OCI-M2 (cell line): ENCODE measurements around the gene CD81.
"Not testable (repeated sequence)": the region's sequence is repeated elsewhere in the genome, so short reads cannot be mapped to it uniquely, and the experiment has no call there.

Experiments
- DNase-seq: peaks from one replicate; lab custom pipeline; 2025; ENCODE audit not compliant: unreplicated experiment; lab: John Stamatoyannopoulos, UW

CD81 gene, protein sequence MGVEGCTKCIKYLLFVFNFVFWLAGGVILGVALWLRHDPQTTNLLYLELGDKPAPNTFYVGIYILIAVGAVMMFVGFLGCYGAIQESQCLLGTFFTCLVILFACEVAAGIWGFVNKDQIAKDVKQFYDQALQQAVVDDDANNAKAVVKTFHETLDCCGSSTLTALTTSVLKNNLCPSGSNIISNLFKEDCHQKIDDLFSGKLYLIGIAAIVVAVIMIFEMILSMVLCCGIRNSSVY

DNA sequence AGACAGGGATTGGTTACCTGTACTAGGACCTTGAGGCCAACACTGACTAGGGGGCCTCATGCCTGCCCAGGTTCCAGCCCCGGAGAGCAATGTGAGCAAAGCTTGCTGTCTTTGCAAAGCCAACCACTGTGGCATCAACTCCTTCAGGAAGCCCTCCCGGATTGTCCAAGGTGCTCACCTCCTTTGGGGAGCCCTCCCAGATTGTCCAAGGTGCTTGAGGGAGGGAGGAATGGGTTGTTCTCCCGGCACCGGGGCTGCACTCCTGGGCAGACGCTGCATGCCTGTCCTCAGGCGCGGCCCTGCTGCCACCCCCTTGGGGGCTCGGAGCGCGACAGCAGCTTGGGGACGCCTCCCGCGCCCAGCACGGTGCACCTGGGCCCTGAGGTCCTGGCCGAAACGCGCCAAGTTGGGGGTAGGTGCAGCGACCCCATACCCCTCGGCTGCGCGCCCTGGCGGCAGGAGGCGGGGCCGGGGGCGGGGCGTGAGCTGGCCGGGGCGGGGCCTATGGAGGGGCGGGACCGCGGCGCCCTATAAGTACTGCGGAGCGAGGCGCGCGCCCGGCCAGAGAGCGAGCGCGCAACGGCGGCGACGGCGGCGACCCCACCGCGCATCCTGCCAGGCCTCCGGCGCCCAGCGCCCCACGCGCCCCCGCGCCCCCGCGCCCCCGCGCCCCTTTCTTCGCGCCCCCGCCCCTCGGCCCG, at the start of gene CD81:
Gene CD81, plus strand, starts transcription at position 560 of the 701 bp plus-strand sequence. CDS start 240 bp downstream, outside the sequence.
- DNase-seq, result no peak

DNA sequence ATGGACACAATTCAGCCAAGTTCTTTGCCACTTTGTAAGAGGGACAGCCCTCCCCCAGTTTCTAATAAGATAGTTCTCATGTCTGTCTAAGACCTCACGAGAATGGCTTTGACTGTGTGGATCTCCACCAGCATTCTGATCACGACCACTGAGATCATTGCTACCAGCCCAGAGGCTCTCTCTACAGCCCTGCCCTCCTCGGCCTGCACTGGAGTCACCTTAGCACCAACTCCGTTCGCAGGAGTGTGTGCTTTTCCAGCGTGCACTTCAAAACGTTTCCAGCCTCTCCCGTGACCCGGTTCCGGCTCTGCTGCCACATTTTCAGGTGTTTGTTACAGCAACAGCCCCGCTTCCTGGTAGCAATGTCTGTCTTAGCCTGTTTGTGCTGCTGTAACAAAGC, 49.1 kb upstream of the CD81 start:
- DNase-seq, result no peak

DNA sequence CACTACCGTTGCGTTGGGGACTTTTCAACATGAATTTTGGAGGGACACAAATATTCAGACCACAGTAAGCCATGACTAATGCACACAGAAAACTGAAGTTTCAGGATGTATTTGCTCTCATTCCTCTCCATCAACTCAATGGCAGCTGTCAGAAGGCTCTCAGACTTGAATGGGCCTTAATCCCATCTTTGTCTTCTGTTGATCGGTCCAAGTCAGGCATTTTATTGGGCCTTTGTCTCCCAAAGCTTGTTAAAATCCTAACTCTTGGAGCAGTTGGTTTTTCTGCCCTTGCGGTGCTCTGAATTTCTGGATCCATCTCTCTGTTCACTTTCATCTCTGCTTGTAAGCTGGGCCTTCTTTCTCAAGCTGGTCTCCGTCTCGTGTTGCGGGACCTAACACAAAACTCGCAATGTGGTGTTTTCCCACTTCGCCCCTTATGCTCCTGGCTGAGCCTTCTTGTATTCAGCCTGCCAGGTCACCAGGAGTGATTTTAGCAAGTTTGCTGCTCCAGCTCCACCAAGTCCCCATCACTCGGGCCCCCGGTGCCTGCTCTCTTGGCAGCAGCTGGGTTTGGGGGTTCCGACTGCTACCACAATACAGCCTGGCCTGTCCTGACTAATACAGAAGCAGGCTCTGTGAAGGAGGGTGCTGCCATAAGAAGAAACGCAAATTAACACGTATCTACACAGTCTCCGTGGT, 48.3 kb upstream of the CD81 start:
- no peak for DNase-seq

DNA sequence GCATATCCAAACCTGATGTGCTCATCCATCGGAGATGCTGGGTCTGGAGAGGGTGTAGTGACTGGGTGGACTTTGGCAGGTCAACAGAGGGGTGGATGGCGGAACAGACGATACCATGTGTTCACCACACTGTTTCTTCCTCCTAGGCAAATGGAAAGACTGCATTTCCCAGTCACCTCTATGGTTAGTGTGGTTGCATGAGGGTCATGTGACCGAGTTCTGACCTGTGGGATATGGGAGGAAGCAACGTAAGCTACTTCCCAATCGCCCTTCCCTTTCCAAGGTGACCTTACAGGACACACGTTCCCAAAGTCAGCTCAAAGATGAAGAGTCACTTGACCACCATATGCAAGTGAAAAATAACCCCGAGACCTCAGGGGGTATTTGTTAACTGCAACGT, 47.6 kb upstream of the CD81 start:
- DNase-seq, result no peak

DNA sequence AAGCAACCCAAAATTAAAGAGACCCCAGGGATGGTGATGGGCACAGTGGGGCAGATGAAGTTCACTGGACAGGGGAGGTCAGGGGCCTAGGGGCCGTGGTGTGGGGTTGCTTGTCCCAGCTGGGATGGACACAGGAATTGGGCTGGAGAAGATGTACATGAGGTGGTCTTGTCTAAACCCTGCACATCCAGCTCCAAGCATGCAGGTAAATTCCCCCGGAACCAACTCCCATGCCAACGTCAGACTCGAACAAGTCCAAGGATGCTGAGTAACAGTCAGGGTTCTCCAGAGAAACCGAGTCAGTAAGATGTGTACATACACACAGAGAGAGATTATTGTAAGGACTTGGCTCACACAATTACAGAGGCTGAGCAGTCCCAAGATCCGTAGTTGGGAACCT, 46.4 kb upstream of the CD81 start:
- DNase-seq, result no peak

DNA sequence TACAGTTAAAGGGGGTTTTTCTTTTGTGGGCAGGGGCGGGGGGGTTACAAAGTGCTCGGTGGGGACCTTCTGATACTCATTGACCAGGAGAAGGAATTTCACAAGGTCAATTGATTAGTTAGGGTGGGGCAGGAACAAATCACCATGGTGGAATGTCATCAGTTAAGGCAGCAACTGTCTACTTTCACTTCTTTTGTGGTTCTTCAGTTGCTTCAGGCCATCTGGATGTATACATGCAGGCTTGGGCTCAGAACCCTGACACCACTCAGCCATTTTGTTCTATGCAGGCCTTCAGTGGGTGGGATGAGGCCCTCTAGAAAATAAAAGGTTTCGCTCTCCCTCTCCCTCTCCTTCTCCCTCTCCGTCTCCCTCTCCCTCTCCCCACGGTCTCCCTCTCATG, 45.7 kb upstream of the CD81 start:
- DNase-seq, result no peak

DNA sequence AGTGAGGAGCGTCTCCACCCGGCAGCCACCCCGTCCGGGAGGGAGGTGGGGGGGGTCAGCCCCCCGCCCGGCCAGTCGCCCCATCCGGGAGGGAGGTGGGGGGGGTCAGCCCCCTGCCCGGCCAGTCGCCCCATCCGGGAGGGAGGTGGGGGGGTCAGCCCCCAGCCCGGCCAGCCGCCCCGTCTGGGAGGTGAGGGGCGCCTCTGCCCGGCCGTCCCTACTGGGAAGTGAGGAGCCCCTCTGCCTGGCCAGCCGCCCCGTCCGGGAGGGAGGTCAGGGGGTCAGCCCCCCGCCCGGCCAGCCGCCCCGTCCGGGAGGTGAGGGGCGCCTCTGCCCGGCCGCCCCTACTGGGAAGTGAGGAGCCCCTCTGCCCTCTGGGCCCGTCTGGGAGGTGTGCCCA, 44.5 kb upstream of the CD81 start:
- DNase-seq, result not testable (repeated sequence)

DNA sequence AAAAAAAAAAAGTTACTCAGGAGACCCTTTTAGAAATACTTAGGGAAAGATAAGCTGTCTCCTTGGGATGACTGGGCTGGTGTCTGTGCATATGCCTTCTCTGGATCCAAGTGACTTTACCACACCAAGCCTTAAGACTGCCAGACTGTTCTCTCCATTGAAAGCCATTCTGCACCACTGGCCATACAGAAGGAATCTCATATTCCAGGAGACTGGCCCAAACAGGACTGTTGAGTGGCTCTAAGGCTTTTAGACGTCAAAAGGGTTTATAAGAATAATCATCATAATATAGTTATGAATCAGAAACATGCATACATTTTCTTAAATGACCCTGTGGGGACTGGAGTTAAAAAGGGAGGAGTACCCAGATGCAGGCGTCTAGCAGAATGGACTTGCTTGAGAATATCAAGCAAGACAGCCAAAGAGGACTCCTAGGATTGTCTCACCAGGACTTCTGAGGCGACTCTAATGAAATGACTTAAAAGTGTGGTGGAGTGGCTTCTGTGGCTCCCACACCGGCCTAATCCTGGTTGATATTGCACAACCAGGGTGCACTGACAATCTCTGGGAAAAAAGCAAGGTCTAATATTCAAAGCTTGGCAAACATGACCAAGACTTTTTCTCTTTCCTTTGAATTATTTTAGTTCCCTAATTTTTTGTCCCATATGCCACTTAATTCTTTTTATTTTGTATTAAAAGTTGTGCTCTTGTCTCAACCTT, 43.5 kb upstream of the CD81 start:
- DNase-seq, result not testable (repeated sequence)

DNA sequence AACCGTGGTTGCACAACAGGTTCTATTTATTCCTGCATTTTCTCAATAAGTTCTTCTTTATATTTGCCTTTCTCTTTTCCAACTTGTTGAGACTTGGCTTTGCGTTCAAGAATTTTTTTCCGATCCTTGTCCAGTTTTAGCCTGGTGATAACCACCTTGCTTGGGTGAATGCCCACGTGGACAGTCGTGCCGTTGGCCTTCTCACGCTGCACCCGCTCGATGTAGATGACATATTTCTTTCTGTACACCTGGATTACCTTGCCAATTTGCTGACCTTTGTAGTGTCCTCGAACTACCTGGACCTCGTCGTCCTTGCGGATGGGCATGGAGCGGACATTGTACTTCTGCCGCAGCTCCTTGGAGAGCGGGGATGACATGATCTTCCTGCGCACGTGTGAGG, 41.8 kb upstream of the CD81 start:
- DNase-seq, result not testable (repeated sequence)

DNA sequence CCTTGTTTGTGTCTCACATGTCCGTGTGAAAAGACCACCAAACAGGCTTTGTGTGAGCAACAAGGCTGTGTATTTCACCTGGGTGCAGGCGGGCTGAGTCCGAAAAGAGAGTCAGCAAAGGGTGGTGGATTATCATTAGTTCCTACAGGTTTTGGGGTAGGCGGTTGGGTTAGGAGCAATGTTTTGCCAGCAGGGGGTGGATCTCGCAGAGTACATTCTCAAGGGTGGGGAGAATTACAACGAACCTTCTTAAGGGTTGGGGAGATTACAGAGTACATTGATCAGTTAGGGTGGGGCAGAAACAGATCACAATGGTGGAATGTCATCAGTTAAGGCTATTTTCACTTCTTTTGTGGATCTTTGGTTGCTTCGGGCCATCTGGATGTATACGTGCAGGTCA, 38.4 kb upstream of the CD81 start:
- DNase-seq, result not testable (repeated sequence)

DNA sequence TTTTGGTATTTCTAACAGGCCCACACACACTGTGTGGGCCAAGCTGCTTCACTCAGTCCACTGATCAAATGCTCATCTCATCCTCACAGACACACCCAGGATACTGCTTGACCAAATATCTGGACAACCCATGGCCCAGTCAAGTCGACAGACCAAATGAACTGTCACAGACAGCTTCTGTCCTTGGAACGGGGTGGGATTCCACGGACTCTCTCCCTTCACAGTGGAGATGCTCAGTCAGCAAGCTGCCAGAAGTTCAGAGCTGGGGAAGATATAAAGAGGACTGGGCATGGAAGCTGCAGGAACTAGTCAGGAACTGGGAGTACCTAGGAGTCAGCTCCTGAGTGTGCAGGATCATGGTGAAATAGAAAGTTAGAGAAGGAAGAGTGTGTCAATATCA, 34.6 kb upstream of the CD81 start:
- DNase-seq, result no peak

DNA sequence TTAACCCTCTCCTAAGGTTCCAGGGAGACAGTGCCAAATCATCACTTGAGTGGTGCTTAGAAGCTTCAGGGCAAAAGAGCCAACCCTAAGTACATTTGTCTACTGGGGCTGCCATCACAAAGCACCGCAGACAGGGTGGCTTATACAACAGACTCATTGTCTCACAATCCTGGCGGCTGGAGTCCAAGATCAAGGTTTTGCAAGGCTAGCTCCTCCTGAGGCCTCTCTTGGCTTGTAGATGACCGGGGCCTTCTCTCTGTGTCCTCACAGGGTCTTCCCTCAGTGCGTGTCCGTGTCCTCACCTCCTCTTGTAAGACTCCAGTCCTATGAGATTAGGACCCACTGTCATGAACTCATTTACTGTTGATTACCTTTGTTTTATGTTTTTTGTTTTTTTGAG, 34.1 kb upstream of the CD81 start:
- DNase-seq, result no peak

DNA sequence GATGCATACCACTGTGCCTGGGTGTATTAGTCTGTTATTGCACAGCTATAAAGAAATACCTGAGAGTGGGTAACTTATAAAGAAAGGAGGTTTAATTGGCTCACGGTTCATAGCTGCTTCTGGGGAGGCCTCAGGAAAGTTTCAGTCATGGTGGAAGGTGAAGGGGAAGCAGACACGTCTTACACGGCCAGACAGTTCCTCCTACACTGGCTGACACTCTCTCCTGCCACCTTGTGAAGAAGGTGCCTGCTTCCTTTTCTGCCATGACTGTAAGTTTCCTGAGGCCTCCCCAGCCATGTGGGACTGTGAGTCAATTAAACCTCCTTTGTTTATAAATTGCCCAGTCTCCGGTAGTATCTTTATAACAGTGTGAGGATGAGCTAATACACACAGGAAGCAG, 33.6 kb upstream of the CD81 start:
- DNase-seq, result no peak

DNA sequence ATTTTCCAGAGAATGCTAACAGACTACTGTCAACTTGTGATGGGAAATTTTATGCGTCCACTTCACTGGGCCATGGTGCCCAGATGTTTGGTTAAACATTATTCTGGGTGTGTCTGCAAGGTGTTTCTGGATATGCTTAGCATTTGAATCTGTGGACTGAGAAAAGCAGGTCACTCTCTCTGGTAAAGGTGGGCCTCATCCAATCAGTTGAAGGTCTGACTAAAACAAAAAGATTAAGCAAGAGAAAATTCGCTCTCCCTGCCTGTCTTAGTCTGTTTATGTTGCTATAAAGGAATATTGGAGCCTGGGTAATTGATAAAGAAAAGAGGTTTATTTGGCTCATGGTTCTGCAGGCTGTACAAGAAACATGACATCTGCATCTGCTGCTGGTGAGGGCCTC, 32.1 kb upstream of the CD81 start:
- no peak for DNase-seq

DNA sequence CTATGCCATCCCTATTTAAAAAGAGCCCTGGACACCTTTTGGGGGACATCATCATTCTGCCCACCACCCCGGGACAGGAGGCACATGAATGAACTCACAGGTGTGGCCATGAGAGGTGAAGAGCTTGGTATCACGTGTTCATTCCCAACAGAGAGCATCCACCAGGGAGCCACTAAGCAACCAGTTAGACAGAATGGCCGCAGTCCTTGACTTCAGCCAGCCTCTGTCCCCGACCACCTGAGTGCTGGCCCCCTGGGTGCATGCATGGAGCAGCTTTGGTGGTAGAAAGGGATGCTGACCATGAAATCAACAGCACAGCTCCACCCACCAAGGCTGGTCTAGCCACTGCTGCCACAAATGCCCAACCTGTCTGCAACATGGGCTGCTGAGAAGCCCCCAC, 31.1 kb upstream of the CD81 start:
- DNase-seq, result no peak

DNA sequence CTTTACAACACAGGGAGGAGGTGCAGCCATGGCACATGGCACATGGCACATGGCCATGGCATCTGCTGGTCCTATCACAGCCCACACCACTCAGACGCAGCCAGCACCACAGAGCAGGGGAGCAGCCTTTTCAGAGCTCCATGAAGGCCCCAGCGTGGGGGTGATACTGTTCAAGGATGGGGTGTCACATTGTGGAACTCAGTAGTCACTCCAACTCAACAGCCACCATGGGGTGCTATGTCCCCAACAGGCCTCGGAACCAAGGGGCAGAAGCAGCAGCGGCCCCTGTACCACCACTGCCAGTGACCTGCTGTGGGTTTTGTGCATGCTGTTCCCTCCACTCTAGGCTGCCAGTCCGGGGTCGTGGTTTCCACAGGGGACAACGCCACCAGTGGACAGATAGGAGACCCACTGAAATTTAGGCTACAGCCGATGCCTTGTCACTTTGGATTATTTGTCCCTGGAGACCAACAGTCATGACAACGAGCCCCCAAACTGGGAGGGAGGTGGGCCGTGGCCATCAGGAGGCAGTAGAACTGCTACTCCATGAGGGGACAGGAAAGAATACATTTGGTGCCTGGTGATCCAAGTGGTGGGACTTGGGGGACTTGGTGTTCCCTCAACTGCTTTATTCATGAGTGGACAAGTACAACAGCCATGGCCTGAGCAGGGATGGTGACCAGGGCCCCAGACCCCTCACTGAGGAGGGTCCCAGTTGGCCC, 30.4 kb upstream of the CD81 start:
- no peak for DNase-seq

DNA sequence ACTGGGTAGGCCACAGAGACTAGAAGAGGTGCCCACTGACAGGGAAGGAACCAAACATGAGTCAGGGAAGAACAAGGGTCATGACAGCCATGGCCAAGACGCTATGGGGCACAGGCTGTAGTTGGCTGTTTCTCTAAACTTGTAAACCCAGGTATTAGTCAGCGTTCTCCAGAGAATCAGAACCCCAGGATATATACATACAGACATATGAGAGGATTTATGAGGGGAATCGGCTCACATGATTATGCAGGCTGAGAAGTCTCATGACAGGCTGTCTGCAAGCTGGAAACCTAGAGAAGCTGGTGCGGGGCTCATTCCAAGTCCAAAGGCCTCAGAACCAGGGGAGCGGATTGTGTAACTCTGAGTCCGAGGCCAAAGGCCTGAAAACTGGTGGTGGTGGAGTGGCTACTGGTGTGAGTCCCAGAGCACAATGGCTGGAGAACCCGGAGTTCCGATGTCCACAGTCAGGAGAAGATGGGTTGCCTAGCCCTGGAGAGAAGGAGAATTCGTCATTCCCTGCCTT, 29.7 kb upstream of the CD81 start:
- no peak for DNase-seq

DNA sequence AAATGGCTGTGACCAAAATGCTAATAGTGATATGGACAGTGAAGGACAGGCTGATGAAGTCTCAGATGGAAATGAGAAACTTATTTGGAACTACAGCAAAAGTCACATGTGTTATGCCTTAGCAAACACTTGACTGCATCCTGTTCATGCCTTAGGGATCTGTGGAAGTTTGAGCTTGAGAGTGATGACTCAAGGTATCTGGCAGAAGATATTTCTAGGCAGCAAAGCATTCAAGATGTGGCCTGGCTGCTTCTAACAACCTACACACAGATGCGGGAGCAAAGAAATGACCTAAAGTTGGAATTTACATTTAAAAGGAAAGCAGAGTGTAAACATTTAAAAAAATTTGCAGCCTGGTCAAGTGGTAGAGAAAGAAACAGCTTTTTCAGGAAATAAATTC, 28.1 kb upstream of the CD81 start:
- no peak for DNase-seq

DNA sequence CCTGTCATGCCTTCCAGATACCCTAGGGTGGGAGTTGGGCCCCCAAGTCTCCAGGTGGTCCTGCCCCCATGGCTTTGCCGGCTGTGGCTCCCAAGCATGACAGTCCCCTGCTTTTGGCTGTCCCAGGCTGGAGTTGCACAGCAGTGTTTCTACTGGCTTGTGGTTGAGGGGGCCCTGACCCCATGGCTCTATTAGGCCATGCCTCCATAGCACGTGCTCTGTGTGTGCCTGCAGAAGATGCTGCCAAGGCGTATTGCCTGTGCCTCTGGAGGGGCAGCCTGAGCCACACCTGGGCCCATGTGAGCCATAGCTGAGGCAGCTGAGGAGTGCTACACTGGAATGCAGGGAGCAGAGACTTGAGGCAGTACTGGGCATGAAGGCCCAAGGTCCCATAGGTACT, 25.4 kb upstream of the CD81 start:
- no peak for DNase-seq

DNA sequence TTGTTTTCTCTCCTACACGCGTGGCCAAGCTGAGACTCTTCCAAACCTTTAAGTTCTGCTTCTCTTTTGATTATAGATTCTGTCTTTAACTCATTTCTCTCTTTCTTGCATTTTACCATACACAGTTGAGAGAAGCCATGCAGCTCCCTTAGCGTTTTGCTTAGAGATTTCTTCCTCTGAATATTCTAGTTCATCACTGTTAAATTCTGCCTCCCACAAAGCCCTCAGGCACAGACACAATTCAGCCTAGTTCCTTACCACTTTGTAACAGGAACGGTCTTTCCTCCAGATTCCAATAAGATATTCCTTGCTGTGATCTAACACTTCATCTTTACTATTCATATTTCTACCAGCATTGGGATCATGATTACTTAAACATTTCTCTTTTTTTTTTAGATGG, 24.7 kb upstream of the CD81 start:
- DNase-seq, result no peak
